NCI-H748 (cell line): ENCODE results near the gene FBXL4.

Experiments
- DNase-seq: peaks from one replicate; lab custom pipeline; 2025; ENCODE audit not compliant: unreplicated experiment; lab: John Stamatoyannopoulos, UW

Gene FBXL4

DNA sequence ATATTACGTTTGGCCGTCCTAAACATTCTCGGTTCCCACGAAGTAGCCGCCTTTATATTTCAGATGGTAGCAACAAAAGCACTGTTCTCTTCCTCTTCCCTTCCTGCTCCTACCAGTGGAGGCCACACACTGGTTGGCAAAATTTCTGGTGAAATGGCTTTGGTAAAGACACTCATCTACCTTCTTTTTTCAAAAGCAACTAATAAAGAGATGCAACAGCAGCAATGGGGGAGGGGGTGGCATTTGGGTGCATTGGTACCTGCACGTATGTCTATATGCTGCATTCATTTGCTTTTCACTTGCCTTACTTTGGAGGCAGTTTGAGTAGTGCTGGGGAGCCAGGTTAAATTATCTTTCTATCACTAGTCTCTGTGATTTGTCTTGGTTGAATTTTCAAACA lies 107.4 kb downstream of the FBXL4 start:
- no peak for DNase-seq

DNA sequence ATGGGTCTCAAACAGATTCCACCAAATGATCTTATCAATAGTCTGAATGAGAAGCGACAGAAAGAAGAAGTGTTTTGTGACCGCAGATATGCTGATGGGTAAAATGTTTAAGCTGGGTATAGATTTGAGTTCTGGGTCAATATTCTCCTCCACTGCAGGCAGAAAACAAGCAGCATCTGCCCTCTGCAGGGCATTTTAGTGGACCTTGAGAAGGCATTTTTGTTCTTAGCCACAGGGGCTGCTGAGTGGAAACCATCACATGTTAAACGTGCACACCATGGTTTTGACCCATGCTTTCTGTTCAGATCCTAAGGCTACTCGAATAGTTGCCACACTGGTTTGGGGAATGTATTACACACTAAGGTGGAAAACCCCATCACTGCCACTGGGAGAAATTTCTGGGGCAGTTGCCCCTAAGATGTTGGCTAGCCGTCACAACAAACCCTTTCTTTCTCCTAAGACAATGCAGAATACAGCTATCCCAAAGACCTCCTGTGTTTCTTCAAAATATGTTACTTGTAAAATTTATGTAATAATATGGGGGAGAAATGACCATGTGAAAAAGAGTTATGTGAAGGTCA lies 107.9 kb downstream of the FBXL4 start:
- peak; percentile 72 for DNase-seq

DNA sequence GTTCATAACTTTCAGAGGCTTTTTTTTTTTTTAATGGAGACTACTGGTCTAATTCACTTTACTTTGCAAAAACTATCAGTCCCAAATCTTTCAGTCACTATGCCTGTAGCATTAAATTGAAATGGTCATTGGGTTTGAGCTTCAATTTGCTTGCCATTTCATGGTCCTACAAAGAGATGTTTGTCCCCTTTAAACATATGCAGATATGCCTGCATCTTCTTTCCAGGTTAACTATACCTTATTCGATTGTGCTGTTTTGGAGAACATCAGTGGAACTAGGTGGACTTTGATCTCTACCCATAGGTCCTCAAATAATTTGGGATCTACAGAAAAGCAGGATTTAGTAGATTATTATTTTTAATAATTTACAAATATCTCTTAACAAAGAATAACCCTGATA lies 108.8 kb downstream of the FBXL4 start:
- DNase-seq: no peak

GRCh38 chr6:98838032-98838431 lies 109.7 kb downstream of the FBXL4 start:
- peak; percentile 40 for DNase-seq

GRCh38 chr6:98836962-98837944 lies 110.5 kb downstream of the FBXL4 start:
- no peak for DNase-seq

- DNase-seq: peak; percentile 85
Observed at GRCh38 chr6:98836025-98836961, 111.5 kb downstream of the FBXL4 start.

- peak; percentile 85 for DNase-seq
Observed at GRCh38 chr6:98835149-98836024, 112.4 kb downstream of the FBXL4 start.

GRCh38 chr6:98834060-98835031 lies 113.4 kb downstream of the FBXL4 start, which contains the start of gene POU3F2:
TSS of gene POU3F2 (plus strand) at chr6:98834574. CDS start at chr6:98834874, 300 bp downstream.
- peak; percentile 99 for DNase-seq

DNA sequence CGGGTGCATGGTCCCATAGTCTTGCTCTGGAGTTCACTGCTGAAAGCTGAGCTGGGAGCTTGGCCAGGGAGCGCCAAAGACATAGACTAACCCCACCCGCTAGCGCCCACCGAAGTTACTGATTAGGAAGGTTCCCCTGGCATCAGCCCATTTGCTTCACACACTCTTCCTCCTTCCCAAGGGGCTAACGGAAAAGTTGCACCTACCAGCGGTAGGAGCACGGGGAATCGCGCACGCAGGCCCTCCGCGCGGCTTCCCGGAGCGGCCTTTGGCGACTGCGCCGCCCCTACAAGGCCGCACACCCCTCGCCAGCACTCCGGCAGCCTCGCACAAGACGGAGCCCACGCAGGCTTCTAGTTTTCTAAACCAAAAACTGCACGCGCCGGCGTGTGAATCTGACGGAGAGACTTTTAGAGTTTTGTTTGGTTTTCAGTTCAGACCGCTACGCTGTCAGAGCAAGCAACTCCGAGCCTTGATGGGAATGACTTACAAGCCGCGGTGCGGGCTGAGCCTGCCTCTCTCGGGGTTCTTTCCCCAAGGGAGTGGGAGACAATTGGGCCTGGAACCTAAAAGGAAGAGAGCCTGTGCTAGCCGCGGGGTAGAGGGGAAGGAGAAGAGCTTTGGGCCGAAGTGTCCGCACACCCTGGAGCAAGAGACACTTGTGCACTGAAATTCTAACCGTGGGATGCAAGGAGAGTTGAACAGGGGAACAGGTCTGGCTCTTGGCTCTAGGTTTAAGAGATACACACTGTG lies 114.3 kb downstream of the FBXL4 start:
- DNase-seq: peak; percentile 86

DNA sequence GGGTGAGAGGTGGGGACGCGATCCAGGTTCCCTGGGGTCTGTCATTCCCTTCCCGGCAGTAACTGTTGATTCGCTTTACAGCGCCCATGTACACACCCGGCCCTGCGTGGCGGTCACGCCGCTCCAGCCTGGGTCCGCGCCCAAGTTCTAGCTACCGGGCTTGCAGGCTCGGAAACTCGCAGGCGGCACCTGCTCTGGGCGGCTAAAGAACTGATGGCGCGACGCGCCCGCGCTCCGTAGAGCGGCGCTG lies 114.8 kb downstream of the FBXL4 start:
- peak; percentile 90 for DNase-seq

DNA sequence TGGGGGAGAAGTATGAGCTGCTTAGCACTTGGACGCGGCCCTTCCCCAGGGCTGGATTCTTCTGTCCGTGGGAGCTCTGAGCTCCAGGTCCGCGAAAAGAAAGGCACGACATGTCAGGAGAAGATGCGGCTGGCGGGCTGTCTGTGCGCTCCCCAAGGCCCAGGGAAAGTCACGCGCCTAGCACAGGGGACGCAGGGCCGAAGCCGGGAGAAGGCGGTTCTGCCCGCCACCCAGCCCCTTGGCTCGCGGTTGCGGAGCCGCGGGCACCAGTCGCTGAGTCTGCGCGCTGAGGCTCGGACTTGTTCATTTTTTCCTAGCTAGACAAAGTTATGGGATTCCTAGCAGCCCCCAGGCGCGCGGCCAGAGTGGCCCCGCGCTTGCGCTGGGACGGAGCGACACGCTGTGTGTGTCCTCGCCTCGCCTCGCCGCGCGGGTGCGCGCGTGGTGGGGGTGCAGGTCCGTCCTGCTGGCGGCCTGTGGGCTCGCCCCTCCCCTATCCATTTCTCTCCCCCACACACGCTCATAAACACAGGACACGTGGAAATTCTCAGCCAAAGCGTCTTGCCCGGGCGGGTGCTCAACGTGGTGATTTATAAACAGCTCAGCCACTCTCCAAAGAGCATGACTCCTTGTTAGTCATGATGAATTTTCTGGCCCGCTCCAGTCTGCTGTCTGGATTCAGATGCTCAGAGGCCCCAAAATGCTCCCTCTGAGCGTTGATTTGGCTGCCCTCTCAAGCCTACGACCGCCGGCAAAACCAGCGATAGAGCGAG lies 115.3 kb downstream of the FBXL4 start:
- peak; percentile 81 for DNase-seq

- DNase-seq: no peak
Observed at GRCh38 chr6:98831959-98832283, 115.8 kb downstream of the FBXL4 start.

- peak; percentile 84 for DNase-seq
Observed at GRCh38 chr6:98831057-98831958, 116.4 kb downstream of the FBXL4 start.

GRCh38 chr6:98830146-98830545 lies 117.6 kb downstream of the FBXL4 start:
- DNase-seq: no peak

DNA sequence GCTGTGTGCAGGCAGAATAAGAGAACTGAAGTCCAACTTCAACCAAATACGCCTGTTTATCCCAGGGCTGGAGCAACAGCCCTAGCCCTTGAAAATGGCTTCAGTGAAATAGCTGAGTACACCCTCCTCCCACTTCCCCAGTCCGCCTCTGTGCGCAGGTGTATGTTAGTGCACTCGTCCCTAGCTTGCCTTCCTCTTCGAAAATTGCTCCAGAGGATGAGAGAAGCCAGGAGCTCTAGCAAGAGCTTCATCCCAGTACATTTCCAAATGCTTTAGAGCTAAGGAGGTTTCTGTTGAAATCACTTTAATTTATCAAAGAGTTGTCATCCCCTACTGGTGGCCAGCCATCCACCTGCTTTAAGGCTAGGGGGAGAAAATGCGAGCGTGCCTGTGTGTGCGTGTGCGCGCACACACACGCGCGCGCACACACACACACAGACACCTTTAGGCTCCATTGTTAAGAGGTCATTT lies 118.8 kb downstream of the FBXL4 start:
- peak; percentile 93 for DNase-seq

DNA sequence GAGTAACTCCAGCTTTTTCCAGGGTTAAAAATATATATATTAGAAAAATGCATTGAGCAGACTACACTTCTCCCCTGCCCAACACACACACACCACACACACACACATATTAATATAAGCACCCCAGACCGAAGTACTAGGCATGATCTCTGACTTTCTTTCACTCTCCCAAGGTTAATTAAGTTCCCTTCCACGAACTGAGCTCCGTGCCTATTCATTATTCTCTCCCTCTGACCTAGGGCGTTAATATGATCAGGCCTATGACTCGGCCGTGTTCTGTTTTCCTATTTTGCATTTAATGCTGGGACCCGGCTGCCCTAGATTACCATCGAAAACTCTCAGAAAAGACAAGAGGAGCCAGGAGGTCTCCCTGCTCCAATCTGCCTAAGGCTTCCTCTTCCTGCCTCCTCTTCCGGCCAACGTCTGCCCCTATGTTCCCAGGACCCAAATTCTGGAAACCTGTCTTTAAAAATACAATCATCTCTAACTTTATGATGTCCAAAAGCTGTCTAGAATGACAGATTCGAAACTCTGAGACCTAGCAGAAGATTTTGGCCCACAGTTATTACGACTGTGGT lies 119.4 kb downstream of the FBXL4 start:
- DNase-seq: no peak
